HCT116 (cell line): ENCODE results near the gene RPS6KA2. TPM values are rescaled to one million over a fixed set of nuclear protein-coding genes. Genes with fewer than 3 reads are reported as not detected.

Experiments
- ATAC-seq: fragments of 200-7000 bp; cut with Tn5 transposase; 2 replicates; pipeline ENCODE4 v1.9.1; 2020; ENCODE audit warnings: mild to moderate bottlenecking, moderate library complexity
- BruUV-seq: library from RNA; stranded (reverse); fragments of 400-500 nt; replicated peaks from 2 replicates; lab custom pipeline; 2021; lab: Mats Ljungman, UMichigan
- CTCF ChIA-PET: fragments of 300-600 bp; sonication (Branson Sonifier 250); formaldehyde crosslinking; loops from one replicate; lab custom pipeline; 2021; ENCODE audit warnings: antibody characterized with exemption; lab: Charles Lee
- POLR2A ChIA-PET: fragments of 300-600, 350-600 bp; sonication (Branson Sonifier 250); formaldehyde crosslinking; loops from one replicate; lab custom pipeline; 2021; ENCODE audit warnings: antibody characterized with exemption; lab: Charles Lee
- RAD21 ChIA-PET, 2 experiments: fragments of 300-600 bp; sonication (Branson Sonifier 250); formaldehyde crosslinking; loops; one replicate each; lab custom pipeline; 2023; ENCODE audit warnings: low total read pairs in 2 of 2; ENCODE audit not compliant: uncharacterized antibody in 2 of 2, unreplicated experiment in 2 of 2, low non-redundant PET in 1 of 2; lab: Charles Lee
- DNase-seq: peaks from one replicate; pipeline ENCODE4 v3.0.0-alpha.2; 2010; ENCODE audit warnings: low read depth, low spot score
- H2AFZ ChIP-seq: fragments of 200-600 bp; shearing (Covaris generic), sonication (generic); 2 replicates; pipeline ENCODE4 v1.6.1; 2017; ENCODE audit warnings: low read depth, mixed run types, mixed read lengths, antibody characterized with exemption, low read length; ENCODE audit not compliant: poor library complexity, severe bottlenecking
- H3K27ac ChIP-seq: 2 replicates; pipeline ENCODE4 v1.5.1; 2012; ENCODE audit warnings: low read depth, low read length
- H3K27me3 ChIP-seq: fragments of 200-600 bp; sonication (generic); 2 replicates; pipeline ENCODE4 v1.6.1; 2016; ENCODE audit warnings: mixed run types, low read length, mixed read lengths; ENCODE audit not compliant: insufficient read depth
- H3K36me3 ChIP-seq, 2 experiments: fragments of 200-500 bp in 1 of 2; fragments of 200-600 bp in 1 of 2; sonication (Bioruptor generic) in 1 of 2; sonication (generic) in 1 of 2; 2 replicates each; pipeline versions ENCODE4 v1.5.1 to v1.6.1; 2014 to 2016; ENCODE audit warnings: low read length in 2 of 2, inconsistent platforms in 1 of 2, mixed read lengths in 1 of 2, mixed run types in 1 of 2; ENCODE audit not compliant: insufficient read depth in 2 of 2, control insufficient read depth in 1 of 2
- H3K4me1 ChIP-seq, 2 experiments: fragments of 200-600 bp in 1 of 2; sonication (generic) in 1 of 2; 2 replicates each; pipeline versions ENCODE4 v1.5.1 to v1.6.1; 2012 to 2017; ENCODE audit warnings: low read length in 2 of 2, inconsistent platforms in 1 of 2, mild to moderate bottlenecking in 1 of 2, mixed read lengths in 1 of 2, mixed run types in 1 of 2, moderate library complexity in 1 of 2; ENCODE audit not compliant: insufficient read depth in 2 of 2, control insufficient read depth in 1 of 2
- H3K4me2 ChIP-seq: fragments of 200-600 bp; sonication (generic); 2 replicates; pipeline ENCODE4 v1.6.1; 2017; ENCODE audit warnings: mixed run types, low read length, mixed read lengths
- H3K4me3 ChIP-seq, 2 experiments: fragments of 200-600 bp in 1 of 2; sonication (generic) in 1 of 2; replicated peaks in 1 of 2; 2 replicates each; pipeline ENCODE4 v1.5.1; 2011 to 2016; ENCODE audit warnings: low read length in 2 of 2, control low read depth in 1 of 2, low read depth in 1 of 2, mild to moderate bottlenecking in 1 of 2, mixed read lengths in 1 of 2, mixed run types in 1 of 2
- H3K79me2 ChIP-seq: fragments of 200-600 bp; sonication (generic); 2 replicates; pipeline ENCODE4 v1.6.1; 2017; ENCODE audit warnings: mild to moderate bottlenecking, mixed run types, low read length, moderate library complexity, mixed read lengths; ENCODE audit not compliant: insufficient read depth
- H3K9ac ChIP-seq: fragments of 200-600 bp; sonication (generic); 2 replicates; pipeline ENCODE4 v1.6.1; 2016; ENCODE audit warnings: low read length, mixed read lengths
- H3K9me2 ChIP-seq: fragments of 200-600 bp; sonication (generic), shearing (Covaris generic); 2 replicates; pipeline ENCODE4 v1.6.1; 2017; ENCODE audit warnings: mixed run types, mild to moderate bottlenecking, moderate library complexity; ENCODE audit not compliant: insufficient read depth
- H3K9me3 ChIP-seq, 2 experiments: fragments of 200-500 bp in 1 of 2; fragments of 200-600 bp in 1 of 2; sonication (Bioruptor generic) in 1 of 2; sonication (generic) in 1 of 2; 2 replicates each; pipeline ENCODE4 v1.6.1; 2014 to 2017; ENCODE audit warnings: low read length in 2 of 2, mixed read lengths in 2 of 2, inconsistent platforms in 1 of 2, low read depth in 1 of 2, mild to moderate bottlenecking in 1 of 2, mixed run types in 1 of 2, moderate library complexity in 1 of 2; ENCODE audit not compliant: control insufficient read depth in 1 of 2, insufficient read depth in 1 of 2
- H4K20me1 ChIP-seq: fragments of 200-600 bp; sonication (generic), shearing (Covaris generic); 2 replicates; pipeline ENCODE4 v1.6.1; 2017; ENCODE audit warnings: mixed run types, mild to moderate bottlenecking, moderate library complexity; ENCODE audit not compliant: insufficient read depth
- CBX3 ChIP-seq: IDR thresholded peaks from 2 replicates; pipeline ENCODE4 v1.6.1; 2012; ENCODE audit warnings: low read depth
- CEBPB ChIP-seq: IDR thresholded peaks from 2 replicates; pipeline ENCODE4 v1.6.1; 2012; ENCODE audit warnings: low read depth
- EGR1 ChIP-seq: IDR thresholded peaks from 2 replicates; pipeline ENCODE4 v1.6.1; 2012; ENCODE audit warnings: low read depth
- ELF1 ChIP-seq: IDR thresholded peaks from 2 replicates; pipeline ENCODE4 v1.6.1; 2012; ENCODE audit warnings: low read depth, borderline replicate concordance
- EZH2 ChIP-seq: fragments of 200-600 bp; sonication (generic); IDR thresholded peaks from 2 replicates; pipeline ENCODE4 v1.6.1; 2017; ENCODE audit warnings: antibody characterized with exemption, mixed run types
- EZH2phosphoT487 ChIP-seq: fragments of 200-600 bp; IDR thresholded peaks from 2 replicates; pipeline ENCODE4 v1.6.1; 2018; ENCODE audit warnings: antibody characterized with exemption, borderline replicate concordance
- FOSL1 ChIP-seq: IDR thresholded peaks from 2 replicates; pipeline ENCODE4 v1.6.1; 2012; ENCODE audit warnings: low read depth
- JUND ChIP-seq: IDR thresholded peaks from 2 replicates; pipeline ENCODE4 v1.6.1; 2012
- POLR2A ChIP-seq: IDR thresholded peaks from 2 replicates; pipeline ENCODE4 v1.7.0; 2011; ENCODE audit warnings: borderline replicate concordance; ENCODE audit not compliant: insufficient read depth, insufficient read length; ENCODE audit errors: extremely low read depth
- POLR2AphosphoS5 ChIP-seq: IDR thresholded peaks from 2 replicates; pipeline ENCODE4 v1.6.1; 2011; ENCODE audit warnings: mild to moderate bottlenecking, low read depth, low read length, moderate library complexity
- RAD21 ChIP-seq: IDR thresholded peaks from 2 replicates; pipeline ENCODE4 v1.6.1; 2012; ENCODE audit warnings: low read depth, mild to moderate bottlenecking
- SP1 ChIP-seq: IDR thresholded peaks from 2 replicates; pipeline ENCODE4 v1.6.1; 2012; ENCODE audit warnings: low read depth
- TCF7L2 ChIP-seq: IDR thresholded peaks from 2 replicates; pipeline ENCODE4 v1.7.0; 2011; ENCODE audit warnings: borderline replicate concordance, inconsistent platforms; ENCODE audit not compliant: insufficient read depth, insufficient read length; ENCODE audit errors: extremely low read depth
- YY1 ChIP-seq: IDR thresholded peaks from 2 replicates; pipeline ENCODE4 v1.6.1; 2011; ENCODE audit warnings: low read length, low read depth, moderate library complexity, mild to moderate bottlenecking; ENCODE audit not compliant: insufficient replicate concordance; ENCODE audit errors: extremely low read depth
- ZFX ChIP-seq: fragments of 450-650 bp; IDR thresholded peaks from 2 replicates; pipeline ENCODE4 v1.6.1; 2017
- ZNF274 ChIP-seq: fragments of 200-500 bp; sonication (Bioruptor generic); IDR thresholded peaks from 2 replicates; pipeline ENCODE4 v1.6.1; 2014; ENCODE audit warnings: mild to moderate bottlenecking, low read depth, low read length, inconsistent platforms
- intact Hi-C: fragments of 100-400 bp; cut with micrococcal nuclease; formaldehyde crosslinking; loops from 2 replicates; pipeline ENCODE4 v1.10.0; 2022
- total RNA-seq: library from RNA; stranded (reverse); gene quantifications from one replicate; pipeline ENCODE4 v1.2.1, GENCODE V29; 2021; ENCODE audit not compliant: unreplicated experiment
- TF ChIP-seq, protein P1 (sequence below): IDR thresholded peaks from 2 replicates; pipeline ENCODE4 v1.6.1; 2012
- TF ChIP-seq, protein P2 (sequence below): IDR thresholded peaks from 2 replicates; pipeline ENCODE4 v1.6.1; 2012; ENCODE audit warnings: low read depth

RPS6KA2 gene
- total RNA-seq, 1 experiment from 2014 or later, result 8.5 TPM

DNA sequence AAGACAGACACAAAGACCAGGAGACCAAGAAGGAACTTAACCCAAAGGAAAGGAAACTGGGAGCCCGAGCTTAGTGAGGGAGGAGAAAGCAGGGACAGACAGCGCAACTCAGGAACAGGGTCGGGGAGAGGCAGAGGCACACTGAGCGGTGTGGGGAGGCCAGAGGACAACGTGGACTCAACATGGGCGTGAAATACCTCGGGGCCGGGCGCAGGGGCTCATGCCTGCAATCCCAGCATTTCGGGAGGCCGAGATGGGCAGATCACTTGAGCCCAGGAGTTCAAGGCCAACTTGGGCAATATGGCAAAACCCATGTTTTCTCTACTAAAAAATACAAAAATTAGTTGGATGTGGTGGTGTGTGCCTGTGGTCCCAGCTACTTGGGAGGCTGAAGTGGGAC lies 5.7 kb upstream of the RPS6KA2 start:
- Histone ChIP-seq H3K27ac (no peak overlapping the region), H3K79me2 (no peaks in the 10 kb centered on the region), H3K4me3 (no peak overlapping the region), H3K9me3 (no peaks in the 10 kb centered on the region), H2AFZ (no peak overlapping the region), H3K9ac (no peak overlapping the region), H3K4me1 (peaks cover 4 to 46% of the 10 kb centered on the region in 2 experiments; a peak in 2 of 4 replicates), H3K27me3 (no peaks in the 10 kb centered on the region), H3K4me2 (no peak overlapping the region), H3K9me2 (no peaks in the 10 kb centered on the region), H4K20me1 (no peaks in the 10 kb centered on the region), H3K36me3 (no peaks in the 10 kb centered on the region)
- ATAC-seq (no peak), DNase-seq (no peak)
- intact Hi-C loops, result no loop called here
- ChIA-PET POLR2A (no interaction called here), CTCF (no interaction called here), RAD21 (no interaction called here)
- BruUV-seq, result no TSS peak
- TF ChIP-seq, protein P1, sequence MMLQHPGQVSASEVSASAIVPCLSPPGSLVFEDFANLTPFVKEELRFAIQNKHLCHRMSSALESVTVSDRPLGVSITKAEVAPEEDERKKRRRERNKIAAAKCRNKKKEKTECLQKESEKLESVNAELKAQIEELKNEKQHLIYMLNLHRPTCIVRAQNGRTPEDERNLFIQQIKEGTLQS, result no peak
- TF ChIP-seq POLR2AphosphoS5, result no peak
- no peak for TF ChIP-seq CBX3
- TF ChIP-seq ZFX, result no peak
- no peak for TF ChIP-seq YY1
- TF ChIP-seq CEBPB, result no peak
- no peak for TF ChIP-seq EZH2
- no peak for TF ChIP-seq TCF7L2
- TF ChIP-seq EZH2phosphoT487, result no peak
- TF ChIP-seq SP1, result no peak
- no peak for TF ChIP-seq RAD21
- no peak for TF ChIP-seq JUND
- no peak for TF ChIP-seq ZNF274
- no peak for TF ChIP-seq EGR1
- TF ChIP-seq POLR2A, result no peak
- TF ChIP-seq, protein P2, sequence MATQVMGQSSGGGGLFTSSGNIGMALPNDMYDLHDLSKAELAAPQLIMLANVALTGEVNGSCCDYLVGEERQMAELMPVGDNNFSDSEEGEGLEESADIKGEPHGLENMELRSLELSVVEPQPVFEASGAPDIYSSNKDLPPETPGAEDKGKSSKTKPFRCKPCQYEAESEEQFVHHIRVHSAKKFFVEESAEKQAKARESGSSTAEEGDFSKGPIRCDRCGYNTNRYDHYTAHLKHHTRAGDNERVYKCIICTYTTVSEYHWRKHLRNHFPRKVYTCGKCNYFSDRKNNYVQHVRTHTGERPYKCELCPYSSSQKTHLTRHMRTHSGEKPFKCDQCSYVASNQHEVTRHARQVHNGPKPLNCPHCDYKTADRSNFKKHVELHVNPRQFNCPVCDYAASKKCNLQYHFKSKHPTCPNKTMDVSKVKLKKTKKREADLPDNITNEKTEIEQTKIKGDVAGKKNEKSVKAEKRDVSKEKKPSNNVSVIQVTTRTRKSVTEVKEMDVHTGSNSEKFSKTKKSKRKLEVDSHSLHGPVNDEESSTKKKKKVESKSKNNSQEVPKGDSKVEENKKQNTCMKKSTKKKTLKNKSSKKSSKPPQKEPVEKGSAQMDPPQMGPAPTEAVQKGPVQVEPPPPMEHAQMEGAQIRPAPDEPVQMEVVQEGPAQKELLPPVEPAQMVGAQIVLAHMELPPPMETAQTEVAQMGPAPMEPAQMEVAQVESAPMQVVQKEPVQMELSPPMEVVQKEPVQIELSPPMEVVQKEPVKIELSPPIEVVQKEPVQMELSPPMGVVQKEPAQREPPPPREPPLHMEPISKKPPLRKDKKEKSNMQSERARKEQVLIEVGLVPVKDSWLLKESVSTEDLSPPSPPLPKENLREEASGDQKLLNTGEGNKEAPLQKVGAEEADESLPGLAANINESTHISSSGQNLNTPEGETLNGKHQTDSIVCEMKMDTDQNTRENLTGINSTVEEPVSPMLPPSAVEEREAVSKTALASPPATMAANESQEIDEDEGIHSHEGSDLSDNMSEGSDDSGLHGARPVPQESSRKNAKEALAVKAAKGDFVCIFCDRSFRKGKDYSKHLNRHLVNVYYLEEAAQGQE, result no peak
- TF ChIP-seq FOSL1, result no peak
- no peak for TF ChIP-seq ELF1
